HEK293T (cell line): ENCODE data around the gene EPRS1.

Source experiments
- CTCF ChIA-PET: fragments of 350-600 bp; formaldehyde crosslinking; extraction: SDS; loops from one replicate; lab custom pipeline; 2021; ENCODE audit warnings: antibody characterized with exemption, inconsistent platforms; lab: Yijun Ruan, JAX
- POLR2A ChIA-PET: fragments of 350-600 bp; formaldehyde crosslinking; extraction: SDS; loops from one replicate; lab custom pipeline; 2020; ENCODE audit warnings: antibody characterized with exemption, inconsistent platforms; lab: Yijun Ruan, JAX
- DNase-seq: peaks from one replicate; pipeline ENCODE4 v3.0.0; 2012; ENCODE audit warnings: mixed read lengths; ENCODE audit errors: extremely low spot score
- ARNT ChIP-seq: fragments of 450-650 bp; IDR thresholded peaks from 2 replicates; pipeline ENCODE4 v1.6.1; 2017; ENCODE audit warnings: mild to moderate bottlenecking
- BHLHE40 ChIP-seq: fragments of 450-650 bp; IDR thresholded peaks from 2 replicates; pipeline ENCODE4 v1.6.1; 2016; ENCODE audit warnings: mild to moderate bottlenecking, moderate library complexity, borderline replicate concordance
- CTBP1 ChIP-seq: fragments of 450-650 bp; IDR thresholded peaks from 2 replicates; pipeline ENCODE4 v1.6.1; 2016; ENCODE audit warnings: borderline replicate concordance
- ELF4 ChIP-seq: fragments of 450-650 bp; IDR thresholded peaks from 2 replicates; pipeline ENCODE4 v1.6.1; 2017; ENCODE audit warnings: antibody characterized with exemption
- FOXA1 ChIP-seq: fragments of 450-650 bp; IDR thresholded peaks from 2 replicates; pipeline ENCODE4 v1.6.1; 2016; ENCODE audit warnings: mild to moderate bottlenecking
- FOXK2 ChIP-seq: fragments of 450-650 bp; IDR thresholded peaks from 2 replicates; pipeline ENCODE4 v1.6.1; 2016; ENCODE audit warnings: mild to moderate bottlenecking
- FOXM1 ChIP-seq: fragments of 450-650 bp; IDR thresholded peaks from 2 replicates; pipeline ENCODE4 v1.6.1; 2017; ENCODE audit warnings: mild to moderate bottlenecking, borderline replicate concordance
- HDGF ChIP-seq: fragments of 450-650 bp; IDR thresholded peaks from 2 replicates; pipeline ENCODE4 v1.6.1; 2017; ENCODE audit warnings: antibody characterized with exemption, borderline replicate concordance
- L3MBTL2 ChIP-seq: fragments of 450-650 bp; conservative IDR thresholded peaks from 2 replicates; pipeline ENCODE4 v1.6.1; 2016; ENCODE audit warnings: mild to moderate bottlenecking
- LEF1 ChIP-seq: fragments of 450-650 bp; IDR thresholded peaks from 2 replicates; pipeline ENCODE4 v1.6.1; 2017; ENCODE audit warnings: mild to moderate bottlenecking, borderline replicate concordance
- NFRKB ChIP-seq: fragments of 450-650 bp; IDR thresholded peaks from 2 replicates; pipeline ENCODE4 v1.6.1; 2016; ENCODE audit warnings: mild to moderate bottlenecking, moderate library complexity
- SP1 ChIP-seq: fragments of 450-650 bp; IDR thresholded peaks from 2 replicates; pipeline ENCODE4 v1.6.1; 2017
- SUZ12 ChIP-seq: fragments of 450-650 bp; IDR thresholded peaks from 2 replicates; pipeline ENCODE4 v1.6.1; 2016; ENCODE audit warnings: mild to moderate bottlenecking
- TARDBP ChIP-seq: fragments of 450-650 bp; IDR thresholded peaks from 2 replicates; pipeline ENCODE4 v1.6.1; 2016
- ZNF384 ChIP-seq: fragments of 450-650 bp; IDR thresholded peaks from 2 replicates; pipeline ENCODE4 v1.6.1; 2016
- TF ChIP-seq, protein P1 (sequence below): fragments of 450-650 bp; IDR thresholded peaks from 2 replicates; pipeline ENCODE4 v1.6.1; 2016

EPRS1 gene

DNA sequence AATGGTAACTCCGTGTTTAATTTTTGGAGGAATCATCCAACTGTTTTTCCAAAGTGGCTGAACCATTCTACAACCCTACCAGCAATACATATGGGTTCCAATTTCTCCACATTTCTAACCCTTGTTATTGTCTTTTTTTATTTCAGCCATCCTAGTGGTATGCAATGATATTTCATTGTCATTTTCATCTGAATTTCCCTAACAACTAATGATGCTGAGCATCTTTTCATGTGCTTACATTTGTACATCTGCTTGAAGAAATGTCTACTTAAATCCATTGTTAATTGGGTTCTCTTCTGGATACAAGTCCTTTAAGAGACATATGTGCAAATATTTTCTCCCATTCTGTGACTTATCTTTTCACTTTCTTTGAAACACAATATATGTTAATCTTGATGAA, 43.3 kb downstream of the EPRS1 start:
- CTCF ChIA-PET, result no interaction called here

DNA sequence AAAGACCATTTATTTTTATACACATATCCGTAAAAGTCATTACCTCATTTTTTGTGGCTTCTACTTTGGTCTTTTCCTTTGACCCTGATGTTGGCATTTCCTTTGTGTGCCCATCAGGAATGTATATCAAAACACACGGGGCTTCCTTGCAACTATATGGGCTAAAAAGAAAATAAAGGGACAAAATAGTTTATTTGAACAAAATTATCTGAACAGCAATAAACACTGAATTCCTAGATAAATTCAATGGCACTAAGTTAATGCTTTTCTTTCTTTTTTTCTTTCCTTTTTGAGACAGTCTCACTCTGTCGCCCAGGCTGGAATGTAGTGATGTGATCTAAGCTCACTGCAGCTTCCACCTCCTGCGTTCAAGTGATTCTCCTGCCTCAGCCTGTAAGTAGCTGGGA, 45.2 kb downstream of the EPRS1 start:
- TF ChIP-seq TARDBP, result no peak
- no peak for TF ChIP-seq L3MBTL2
- no peak for TF ChIP-seq HDGF
- TF ChIP-seq CTBP1, result no peak
- TF ChIP-seq FOXM1, result no peak
- no peak for TF ChIP-seq SUZ12
- ChIA-PET CTCF (no interaction called here), POLR2A (no interaction called here)
- DNase-seq, result no peak

More for the DNA sequence above, 43.3 kb downstream of the EPRS1 start:
- POLR2A ChIA-PET, result no interaction called here
- no peak for DNase-seq
- TF ChIP-seq HDGF, result no peak
- no peak for TF ChIP-seq ZNF384
- TF ChIP-seq FOXA1, result no peak
- no peak for TF ChIP-seq NFRKB
- TF ChIP-seq LEF1, result no peak
- TF ChIP-seq, protein P1, sequence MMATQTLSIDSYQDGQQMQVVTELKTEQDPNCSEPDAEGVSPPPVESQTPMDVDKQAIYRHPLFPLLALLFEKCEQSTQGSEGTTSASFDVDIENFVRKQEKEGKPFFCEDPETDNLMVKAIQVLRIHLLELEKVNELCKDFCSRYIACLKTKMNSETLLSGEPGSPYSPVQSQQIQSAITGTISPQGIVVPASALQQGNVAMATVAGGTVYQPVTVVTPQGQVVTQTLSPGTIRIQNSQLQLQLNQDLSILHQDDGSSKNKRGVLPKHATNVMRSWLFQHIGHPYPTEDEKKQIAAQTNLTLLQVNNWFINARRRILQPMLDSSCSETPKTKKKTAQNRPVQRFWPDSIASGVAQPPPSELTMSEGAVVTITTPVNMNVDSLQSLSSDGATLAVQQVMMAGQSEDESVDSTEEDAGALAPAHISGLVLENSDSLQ, result no peak
- no peak for TF ChIP-seq SUZ12
- no peak for TF ChIP-seq L3MBTL2
- TF ChIP-seq FOXM1, result no peak
- TF ChIP-seq SP1, result no peak

DNA sequence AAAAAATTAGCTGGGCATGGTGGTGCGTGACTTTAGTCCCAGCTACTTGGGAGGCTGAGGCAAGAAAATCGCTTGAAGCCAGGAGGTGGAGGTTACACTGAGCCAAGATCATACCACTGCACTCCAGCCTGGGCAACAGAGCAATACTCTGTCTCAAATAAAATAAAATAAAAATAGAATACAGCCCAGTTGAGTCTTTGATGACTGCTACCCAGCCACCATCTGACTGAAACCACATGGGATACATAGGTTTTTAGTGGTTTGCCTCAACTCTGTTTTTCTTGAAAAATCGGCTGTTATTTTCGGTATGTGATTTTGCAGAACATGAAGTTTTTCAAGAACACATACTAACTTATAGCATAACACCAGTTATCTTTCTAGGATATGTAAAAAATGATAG, 46.5 kb downstream of the EPRS1 start:
- ChIA-PET POLR2A (no interaction called here), CTCF (interaction anchor here (0.7 kb wide), 1 partner anchor 9 kb away, joined by 3 read pairs; no protein-coding TSS in a partner anchor)
- no peak for TF ChIP-seq BHLHE40
- no peak for TF ChIP-seq CTBP1
- TF ChIP-seq SP1, result no peak
- TF ChIP-seq ZNF384, result no peak
- TF ChIP-seq HDGF, result no peak
- TF ChIP-seq FOXK2, result no peak
- TF ChIP-seq ARNT, result no peak
- TF ChIP-seq, protein P1, result no peak
- TF ChIP-seq FOXM1, result no peak
- no peak for TF ChIP-seq FOXA1
- no peak for TF ChIP-seq NFRKB
- TF ChIP-seq SUZ12, result no peak
- TF ChIP-seq TARDBP, result no peak
- no peak for TF ChIP-seq LEF1
- TF ChIP-seq ELF4, result no peak
- no peak for TF ChIP-seq L3MBTL2
- DNase-seq, result no peak
